Kidney (tissue), 14 donors: ENCODE results near the gene RCL1. TPM values are rescaled to one million over a fixed set of nuclear protein-coding genes. Genes with fewer than 3 reads are reported as not detected.
A peak's percentile ranks its signal among the peaks of the same experiment; 100 is the strongest.

Experiments used
- DNase-seq, 5 donors: peaks; one replicate each; pipeline ENCODE4 v3.0.0-alpha.2; 2013 to 2020
- FAIRE-seq: peaks from 2 replicates; lab custom pipeline; 2012; peaks lifted over from hg19 to GRCh38; lab: Jason Lieb, UNC
- H3K27ac ChIP-seq, 2 donors: one replicate each; pipeline ENCODE4 v1.7.0; 2013; ENCODE audit warnings: low read depth in 2 of 2, low read length in 2 of 2, inconsistent platforms in 1 of 2
- H3K27me3 ChIP-seq: one replicate; pipeline ENCODE4 v1.7.1; 2013; ENCODE audit warnings: low read length, inconsistent platforms; ENCODE audit not compliant: control insufficient read depth, insufficient read depth
- H3K36me3 ChIP-seq, 3 donors: one replicate each; pipeline versions ENCODE4 v1.7.0 to v1.7.1; 2013; ENCODE audit warnings: low read length in 3 of 3, control low read depth in 1 of 3, inconsistent platforms in 1 of 3; ENCODE audit not compliant: insufficient read depth in 3 of 3, control insufficient read depth in 2 of 3
- H3K4me1 ChIP-seq, 3 donors: one replicate each; pipeline versions ENCODE4 v1.7.0 to v1.7.1; 2013; ENCODE audit warnings: low read length in 3 of 3, inconsistent platforms in 1 of 3, low read depth in 1 of 3; ENCODE audit not compliant: control insufficient read depth in 2 of 3, insufficient read depth in 2 of 3
- H3K4me3 ChIP-seq, 3 donors: one replicate each; pipeline versions ENCODE4 v1.7.0 to v1.8.1; 2013; ENCODE audit warnings: low read length in 3 of 3, control low read depth in 1 of 3, inconsistent platforms in 1 of 3
- H3K9ac ChIP-seq, 3 donors: one replicate each; pipeline versions ENCODE4 v1.7.0 to v1.7.1; 2013; ENCODE audit warnings: low read length in 3 of 3, control low read depth in 1 of 3, inconsistent platforms in 1 of 3
- H3K9me3 ChIP-seq, 3 donors: one replicate each; pipeline versions ENCODE4 v1.7.0 to v1.7.1; 2013; ENCODE audit warnings: low read length in 3 of 3, control low read depth in 1 of 3, inconsistent platforms in 1 of 3; ENCODE audit not compliant: control insufficient read depth in 2 of 3, insufficient read depth in 1 of 3
- CTCF ChIP-seq: IDR thresholded peaks from 3 replicates; pipeline ENCODE4 v1.5.1; 2012; ENCODE audit warnings: mild to moderate bottlenecking, moderate library complexity, borderline replicate concordance; ENCODE audit not compliant: insufficient read depth; ENCODE audit errors: extremely low read depth
- intact Hi-C: fragments of 100-400 bp; cut with DNase I; formaldehyde crosslinking; loops from one replicate; pipeline ENCODE4 v1.11.1; 2022
- polyA plus RNA-seq: library from polyadenylated mRNA; stranded (reverse); fragments of 350-450 nt; fragmentation: Illumina TruSeq; extraction: RNeasy Lipid Tissue Mini Kit (QIAGEN cat#74804); gene quantifications from one replicate; pipeline ENCODE4 v1.2.3, GENCODE V29; 2014; ENCODE audit warnings: low read depth, low replicate concordance; ENCODE audit not compliant: insufficient read depth
- total RNA-seq: library from RNA; stranded (reverse); fragmentation: NEBNext Ultra II Directional; extraction: Animal tissue kit (Norgen Biotek cat#: 25700); gene quantifications from one replicate; pipeline ENCODE4 v1.2.1, GENCODE V29; 2021
- donor health status: control.
- donor health status: control.
- donor health status: control.
- donor health status: control.
- donor health status: control.
- donor health status: DM: yes; HTN: yes; CAD: no.
- donor health status: Normal renal cell carcinoma (clear cell type).

The RCL1 gene
- total and polyA plus RNA-seq, 2 donors from 2014 or later, result 15.7 to 22.8 TPM

GRCh38 chr9:4762108-4762885 is 30.4 kb upstream of the RCL1 start:
- Histone ChIP-seq H3K27me3 (no peaks in the 10 kb centered on the region), H3K9ac (peak overlapping the region; percentile 10 to 63 (median 43)), H3K9me3 (no peaks in the 10 kb centered on the region), H3K4me3 (peak overlapping the region; percentile 24 to 51 (median 40)), H3K36me3 (no peaks in the 10 kb centered on the region), H3K27ac (peak overlapping the region; percentile 14 to 69), H3K4me1 (peaks cover 0 to 18% (median 12%) of the 10 kb centered on the region in 3 donors)
- peak; percentile 88 for TF ChIP-seq CTCF
- intact Hi-C loops, result no loop called here
- FAIRE-seq (peak; percentile 52), DNase-seq (peak; percentile 78 to 90 (median 83))

GRCh38 chr9:4762886-4763541 is 29.7 kb upstream of the RCL1 start:
- Histone ChIP-seq H3K36me3 (no peaks in the 10 kb centered on the region), H3K9me3 (no peaks in the 10 kb centered on the region), H3K27ac (peak overlapping the region; percentile 14 to 69), H3K4me3 (peak overlapping the region; percentile 24 to 51 (median 40)), H3K9ac (peak overlapping the region; percentile 10 to 63 (median 43)), H3K27me3 (no peaks in the 10 kb centered on the region), H3K4me1 (peaks cover 0 to 13% (median 10%) of the 10 kb centered on the region in 3 donors)
- TF ChIP-seq CTCF, result no peak
- intact Hi-C loops, result no loop called here
- FAIRE-seq (no peak), DNase-seq (peak in 3 of 5 donors; percentile 27 to 84 (median 51))

GRCh38 chr9:4764033-4764432 is 28.7 kb upstream of the RCL1 start:
- Histone ChIP-seq H3K36me3 (no peaks in the 10 kb centered on the region), H3K27ac (no peak overlapping the region), H3K4me1 (peaks cover 0 to 13% (median 10%) of the 10 kb centered on the region in 3 donors), H3K27me3 (no peaks in the 10 kb centered on the region), H3K4me3 (no peak overlapping the region), H3K9me3 (no peaks in the 10 kb centered on the region), H3K9ac (no peak overlapping the region)
- TF ChIP-seq CTCF, result no peak
- no peak for DNase-seq
- no peak for FAIRE-seq
- intact Hi-C loops, result no loop called here
